LNCaP clone FGC (cell line): ENCODE data around the gene KRT24.

Source experiments
- DNase-seq: peaks from one replicate; pipeline ENCODE4 v3.0.0-alpha.2; 2011; ENCODE audit warnings: low read depth
- H3K4me3 ChIP-seq: 2 replicates; pipeline ENCODE4 v1.5.1; 2011; ENCODE audit warnings: mild to moderate bottlenecking, low read depth, low read length, control low read depth
- TF ChIP-seq, protein P1 (sequence below): IDR thresholded peaks from 2 replicates; pipeline ENCODE4 v1.5.1; 2012; ENCODE audit warnings: mild to moderate bottlenecking; ENCODE audit not compliant: control insufficient read depth, insufficient read depth; ENCODE audit errors: extremely low read depth

Gene KRT24

DNA sequence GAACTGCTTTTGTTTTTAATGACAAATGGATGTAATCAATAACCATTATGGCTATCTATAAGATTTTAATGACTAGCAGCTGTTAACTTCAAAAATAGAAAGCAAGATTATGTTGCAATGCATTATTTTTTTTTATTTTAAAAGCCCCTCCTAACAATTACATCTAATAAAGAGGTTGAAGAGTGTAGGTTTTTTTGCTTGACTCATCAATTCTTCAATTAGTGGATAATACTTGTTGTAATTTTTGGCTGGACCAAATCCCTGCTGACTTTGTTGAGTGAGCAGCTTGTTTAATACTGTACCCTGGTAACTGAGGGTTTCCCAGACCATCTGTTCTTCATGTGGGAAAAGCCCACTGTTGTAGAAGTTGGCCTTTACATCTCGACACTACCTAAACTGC lies 27.4 kb upstream of the KRT24 start:
- TF ChIP-seq, protein P1, sequence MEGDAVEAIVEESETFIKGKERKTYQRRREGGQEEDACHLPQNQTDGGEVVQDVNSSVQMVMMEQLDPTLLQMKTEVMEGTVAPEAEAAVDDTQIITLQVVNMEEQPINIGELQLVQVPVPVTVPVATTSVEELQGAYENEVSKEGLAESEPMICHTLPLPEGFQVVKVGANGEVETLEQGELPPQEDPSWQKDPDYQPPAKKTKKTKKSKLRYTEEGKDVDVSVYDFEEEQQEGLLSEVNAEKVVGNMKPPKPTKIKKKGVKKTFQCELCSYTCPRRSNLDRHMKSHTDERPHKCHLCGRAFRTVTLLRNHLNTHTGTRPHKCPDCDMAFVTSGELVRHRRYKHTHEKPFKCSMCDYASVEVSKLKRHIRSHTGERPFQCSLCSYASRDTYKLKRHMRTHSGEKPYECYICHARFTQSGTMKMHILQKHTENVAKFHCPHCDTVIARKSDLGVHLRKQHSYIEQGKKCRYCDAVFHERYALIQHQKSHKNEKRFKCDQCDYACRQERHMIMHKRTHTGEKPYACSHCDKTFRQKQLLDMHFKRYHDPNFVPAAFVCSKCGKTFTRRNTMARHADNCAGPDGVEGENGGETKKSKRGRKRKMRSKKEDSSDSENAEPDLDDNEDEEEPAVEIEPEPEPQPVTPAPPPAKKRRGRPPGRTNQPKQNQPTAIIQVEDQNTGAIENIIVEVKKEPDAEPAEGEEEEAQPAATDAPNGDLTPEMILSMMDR: no peak
- H3K4me3 ChIP-seq: no peak overlapping the region
- DNase-seq: no peak

DNA sequence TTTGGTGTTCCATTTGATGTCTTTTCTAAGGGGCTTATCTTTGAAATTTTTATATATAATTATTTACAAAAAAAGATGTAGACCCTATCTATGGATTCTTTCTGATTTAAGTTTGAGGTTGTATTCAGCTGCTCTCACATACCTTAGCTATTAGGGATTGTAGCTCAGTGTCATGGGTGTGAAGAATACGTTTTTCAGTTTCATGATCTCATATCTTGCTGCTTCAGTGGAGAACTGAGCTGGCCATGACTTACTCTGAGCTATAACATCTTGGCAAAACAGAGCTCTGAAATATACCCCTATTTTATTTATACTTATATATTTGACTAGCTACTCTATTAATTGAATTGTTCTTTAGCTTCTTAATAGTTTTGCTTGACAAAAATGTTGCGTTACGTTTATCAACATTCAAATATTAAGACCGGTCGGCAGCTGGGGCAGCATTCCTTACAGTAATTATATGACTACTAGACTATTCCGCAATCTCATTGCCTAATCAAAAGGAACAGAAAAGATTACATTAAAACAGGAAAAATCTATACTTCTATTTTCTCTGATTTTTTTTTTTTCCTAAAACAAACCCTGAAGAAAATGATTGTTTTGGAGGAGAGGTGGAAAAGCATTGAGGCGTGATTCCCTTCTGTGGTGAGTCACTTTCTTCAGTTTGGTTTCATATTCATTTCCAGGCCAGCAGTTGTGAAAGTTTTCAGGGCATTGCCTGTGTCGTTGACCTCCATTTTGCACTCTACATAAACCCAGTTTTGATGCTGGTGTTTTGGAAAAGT lies 24.1 kb upstream of the KRT24 start:
- TF ChIP-seq, protein P1: no peak
- no peak overlapping the region for H3K4me3 ChIP-seq
- no peak for DNase-seq

DNA sequence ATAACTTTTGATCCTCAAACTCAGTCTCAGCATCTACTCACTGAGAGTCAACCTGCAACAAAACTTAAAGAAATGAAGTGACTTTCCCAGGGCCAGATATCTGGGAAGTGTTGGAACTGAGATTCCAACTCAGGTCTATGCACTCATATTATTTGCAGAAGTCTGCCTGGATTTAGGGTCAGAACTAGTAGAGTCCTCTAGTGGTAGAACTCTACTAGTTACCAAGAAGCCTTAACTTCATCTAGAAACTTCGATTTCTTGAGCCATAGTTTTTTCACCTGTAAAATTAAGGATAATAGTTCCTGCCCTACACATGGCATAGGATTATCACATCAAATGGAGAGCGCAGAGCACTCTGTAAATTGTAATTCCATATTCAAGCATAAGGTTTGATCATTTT lies 23.4 kb upstream of the KRT24 start:
- DNase-seq: no peak
- TF ChIP-seq, protein P1: 0 out of 2 replicates have a peak, but pooled peaks have one; percentile 38
- no peak overlapping the region for H3K4me3 ChIP-seq

DNA sequence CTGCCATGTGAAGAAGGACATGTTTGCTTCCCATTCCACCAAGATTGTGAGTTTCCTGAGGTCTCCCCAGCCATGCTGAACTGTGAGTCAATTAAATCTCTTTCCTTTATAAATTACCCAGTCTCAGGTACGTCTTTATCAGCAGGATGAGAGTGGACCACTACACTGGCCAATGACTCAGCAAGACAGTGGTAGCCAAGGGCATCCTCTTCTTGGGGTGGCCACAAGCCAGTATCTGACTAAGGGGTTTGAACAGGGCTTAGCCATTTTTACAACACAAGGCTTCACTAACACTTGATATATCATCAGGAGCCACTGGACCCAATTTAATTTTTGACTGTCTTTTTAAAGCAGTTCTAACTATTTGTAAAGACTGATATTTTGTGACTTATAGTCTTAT lies 21.1 kb upstream of the KRT24 start:
- no peak overlapping the region for H3K4me3 ChIP-seq
- DNase-seq: no peak
- TF ChIP-seq, protein P1: no peak

DNA sequence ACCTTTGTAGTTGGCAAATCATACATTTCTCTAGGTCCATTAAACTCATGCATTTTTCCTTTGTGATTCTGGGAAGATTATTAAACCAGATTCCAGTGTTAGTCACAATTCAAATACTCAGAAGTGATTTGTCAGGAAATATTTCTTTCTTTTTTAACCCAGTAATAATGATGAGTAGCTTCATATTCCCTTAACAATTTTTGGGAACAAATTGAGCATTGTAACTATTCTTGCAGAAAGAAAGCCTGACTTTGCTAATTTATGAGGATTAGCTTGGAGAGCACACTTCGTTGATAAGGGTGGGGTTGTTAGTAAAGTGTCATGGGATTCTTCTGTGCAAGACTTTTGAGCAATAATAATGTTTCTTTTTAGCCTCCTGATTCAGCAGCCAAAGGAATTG lies 18.7 kb upstream of the KRT24 start:
- no peak overlapping the region for H3K4me3 ChIP-seq
- TF ChIP-seq, protein P1: no peak
- no peak for DNase-seq

DNA sequence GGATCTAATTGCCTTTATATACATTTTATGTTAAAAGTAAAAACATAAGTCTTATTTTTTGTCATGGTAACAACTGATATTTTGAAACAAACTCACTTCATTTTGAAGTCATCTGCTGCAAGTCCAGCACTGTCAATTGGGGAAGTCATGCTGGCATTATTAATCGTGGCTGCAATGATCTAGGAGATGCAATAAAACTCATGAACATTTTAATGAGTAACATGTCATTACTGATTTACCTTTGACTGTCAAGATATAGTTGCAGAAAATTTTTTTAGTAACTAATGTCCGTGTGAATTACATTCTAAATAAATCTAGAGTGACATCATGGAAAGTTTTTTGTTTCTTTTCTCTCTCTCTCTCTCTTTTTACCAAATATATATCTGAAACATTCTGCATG lies 17.3 kb upstream of the KRT24 start:
- no peak for DNase-seq
- H3K4me3 ChIP-seq: no peak overlapping the region
- TF ChIP-seq, protein P1: no peak

DNA sequence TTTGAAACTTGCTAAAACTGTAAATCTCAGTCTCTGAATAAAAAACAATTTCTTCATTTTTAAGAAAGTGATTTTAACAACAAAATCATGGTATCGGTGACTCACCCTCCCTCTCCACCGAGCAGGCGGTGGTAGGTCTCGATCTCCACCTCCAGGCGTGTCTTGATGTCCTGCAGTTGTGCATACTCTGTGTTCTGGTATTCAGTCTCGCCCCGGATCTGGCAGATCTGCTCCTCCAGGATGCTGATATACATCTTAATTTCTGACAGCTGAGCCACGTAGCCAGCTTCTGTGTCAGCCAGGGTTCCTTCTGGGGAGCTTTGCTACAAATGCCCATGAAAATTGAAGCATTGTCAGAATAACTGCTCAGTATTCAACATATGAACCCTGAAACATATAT lies 15.4 kb upstream of the KRT24 start:
- DNase-seq: no peak
- TF ChIP-seq, protein P1: no peak
- H3K4me3 ChIP-seq: no peak overlapping the region
